ENCODE results near the gene IGFN1. TPM values are rescaled to one million over a fixed set of nuclear protein-coding genes. Genes with fewer than 3 reads are reported as not detected.

The IGFN1 gene
- total RNA-seq, 1 experiment from 2014 or later, result not detected

GRCh38 chr1:201272799-201273198, 82.2 kb downstream of the IGFN1 start:
- no peak for DNase-seq
- H2BK12ac ChIP-seq (ENCODE audit: insufficient read length, low read depth, low read length), result no peak overlapping the region
- H3K27ac Mint-ChIP-seq, result peak overlapping the region in 1 of 3 experiments; percentile 14; a peak in 1 of 7 replicates

More at GRCh38 chr1:201272799-201273198, 82.2 kb downstream of the IGFN1 start:
- Histone ChIP-seq H2BK15ac (ENCODE audit: low read depth, low read length) (no peak overlapping the region), H3K27me3 (ENCODE audit: insufficient read depth, low read length) (no peaks in the 10 kb centered on the region), H3K9ac (ENCODE audit: extremely low read depth, insufficient read length, low read length) (no peak overlapping the region), H4K5ac (ENCODE audit: insufficient read length, low read depth, low read length) (no peak overlapping the region), H3K4me1 (ENCODE audit: insufficient read depth, low read length) (no peaks in the 10 kb centered on the region), H3K23me2 (ENCODE audit: insufficient read length, low read depth, low read length, poor library complexity, severe bottlenecking) (no peaks in the 10 kb centered on the region), H3K27ac (ENCODE audit: insufficient read length, low read depth, low read length) (no peak overlapping the region), H3K4me2 (ENCODE audit: insufficient read depth, insufficient read length, low read length) (no peak overlapping the region), H3K79me2 (ENCODE audit: insufficient read depth, low read length) (no peaks in the 10 kb centered on the region), H2AK5ac (ENCODE audit: insufficient read length, low read length) (no peak overlapping the region), H3K56ac (ENCODE audit: insufficient read length, low read depth, low read length) (no peak overlapping the region), H3K4ac (ENCODE audit: low read depth, low read length) (no peak overlapping the region), H4K20me1 (ENCODE audit: control insufficient read depth, insufficient read depth, insufficient read length) (no peaks in the 10 kb centered on the region), H3T11ph (ENCODE audit: low read length) (no peak overlapping the region), H3K9me3 (ENCODE audit: control insufficient read depth, low read depth, low read length) (no peaks in the 10 kb centered on the region), H2BK120ac (ENCODE audit: low read depth, low read length, poor library complexity, severe bottlenecking) (no peak overlapping the region), H3K79me1 (ENCODE audit: insufficient read depth, low read depth, low read length, poor library complexity, severe bottlenecking) (no peaks in the 10 kb centered on the region), H2BK20ac (ENCODE audit: low read depth, low read length, poor library complexity, severe bottlenecking) (no peak overlapping the region), H3K14ac (ENCODE audit: insufficient read depth, low read length) (no peak overlapping the region), H3K23ac (ENCODE audit: insufficient read length, low read depth, low read length) (no peak overlapping the region), H4K91ac (ENCODE audit: insufficient read length, low read depth, low read length) (no peak overlapping the region), H4K8ac (replicated peaks; ENCODE audit: insufficient read length, low read depth, low read length) (no peak overlapping the region), H2AFZ (ENCODE audit: low read length) (no peak overlapping the region), H3K18ac (ENCODE audit: insufficient read length, low read depth, low read length) (no peak overlapping the region), H2BK5ac (ENCODE audit: insufficient read length, low read length) (no peak overlapping the region)
- Mint-ChIP-seq H3K9me3 (no peaks in the 10 kb centered on the region), H3K36me3 (ENCODE audit: insufficient read depth in 1 of 3, low read depth in 3 of 3) (no peaks in the 10 kb centered on the region), H3K27me3 (ENCODE audit: low read depth) (peaks cover 27% of the 10 kb centered on the region), H3K4me3 (no peak overlapping the region), H3K4me1 (peaks cover 5 to 9% of the 10 kb centered on the region in 2 experiments; a peak in 3 of 4 replicates)
- no peak for TF ChIP-seq CTCF (conservative IDR thresholded peaks at IDR 0.05)
- no CpG with 5 or more reads among the region's 10 CpGs for WGBS (ENCODE audit: extremely low coverage, insufficient read length, low lambda C conversion rate)
